ENCODE data around the gene TMEM198.

- TF ChIP-seq CTCF (IDR thresholded peaks at IDR 0.05) (no peak), POLR2AphosphoS5 (IDR thresholded peaks at IDR 0.05; ENCODE audit: low read depth, low read length) (no peak), TCF7L2 (IDR thresholded peaks at IDR 0.05; ENCODE audit: low read depth, low read length) (no peak), REST (IDR thresholded peaks at IDR 0.05; ENCODE audit: insufficient read depth in 1 of 2, low read depth in 2 of 2, low read length in 1 of 2) (no peak)
Observed at GRCh38 chr2:219567131-219567530, 23.3 kb downstream of the TMEM198 start.
